Ammon's horn (tissue), 1 donor: Measurements from ENCODE around the gene GLT6D1.
"Not testable (repeated sequence)": the region's sequence is repeated elsewhere in the genome, so short reads cannot be mapped to it uniquely, and the experiment has no call there.

ENCODE experiments used
- DNase-seq: peaks from one replicate; pipeline ENCODE4 v3.0.0-alpha.2; 2016; ENCODE audit warnings: low spot score

Gene GLT6D1, protein sequence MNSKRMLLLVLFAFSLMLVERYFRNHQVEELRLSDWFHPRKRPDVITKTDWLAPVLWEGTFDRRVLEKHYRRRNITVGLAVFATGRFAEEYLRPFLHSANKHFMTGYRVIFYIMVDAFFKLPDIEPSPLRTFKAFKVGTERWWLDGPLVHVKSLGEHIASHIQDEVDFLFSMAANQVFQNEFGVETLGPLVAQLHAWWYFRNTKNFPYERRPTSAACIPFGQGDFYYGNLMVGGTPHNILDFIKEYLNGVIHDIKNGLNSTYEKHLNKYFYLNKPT

DNA sequence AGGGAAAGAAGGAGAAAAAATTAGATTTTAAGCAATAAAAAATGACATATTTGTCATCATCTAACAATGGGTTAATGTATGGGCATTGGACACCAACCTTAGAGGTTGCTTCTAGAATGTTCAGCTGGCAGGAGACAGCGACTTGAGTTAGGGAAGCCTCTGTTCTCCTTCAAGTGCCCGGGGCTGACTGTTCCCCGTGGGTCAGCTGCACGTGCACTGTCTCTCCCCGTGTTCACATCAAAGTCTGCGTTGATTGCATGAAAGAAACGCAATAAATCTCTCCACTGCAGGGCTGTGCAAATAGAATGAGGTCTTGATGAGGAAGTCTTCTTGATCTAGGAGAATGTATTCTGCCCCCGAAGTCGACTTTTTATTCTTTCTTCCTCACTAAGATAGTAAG is at the start of gene GLT6D1:
GLT6D1 (minus strand) TSS at position 345 of the 400 bp plus-strand sequence. CDS start 353 bp downstream, outside the sequence.
- no peak for DNase-seq

DNA sequence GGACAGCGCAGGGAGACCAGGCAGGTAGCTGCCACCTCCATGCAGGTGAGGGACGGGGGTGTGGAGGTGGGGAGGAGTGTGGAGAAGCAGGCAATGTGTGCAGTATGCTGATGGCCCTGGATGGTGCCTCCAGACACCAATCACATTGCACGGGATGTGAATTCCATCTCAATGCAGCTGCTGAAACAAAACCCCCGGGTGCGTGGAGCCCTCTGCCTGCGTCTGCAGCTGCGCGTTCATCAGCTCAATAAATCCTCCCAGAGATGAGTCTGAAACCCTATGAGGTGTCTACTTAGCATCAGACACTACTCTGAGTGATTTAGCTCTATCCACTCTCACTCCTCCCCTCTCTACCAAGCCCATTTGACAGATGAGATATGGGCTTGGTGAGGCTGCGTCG is 49.7 kb upstream of the GLT6D1 start:
- no peak for DNase-seq

DNA sequence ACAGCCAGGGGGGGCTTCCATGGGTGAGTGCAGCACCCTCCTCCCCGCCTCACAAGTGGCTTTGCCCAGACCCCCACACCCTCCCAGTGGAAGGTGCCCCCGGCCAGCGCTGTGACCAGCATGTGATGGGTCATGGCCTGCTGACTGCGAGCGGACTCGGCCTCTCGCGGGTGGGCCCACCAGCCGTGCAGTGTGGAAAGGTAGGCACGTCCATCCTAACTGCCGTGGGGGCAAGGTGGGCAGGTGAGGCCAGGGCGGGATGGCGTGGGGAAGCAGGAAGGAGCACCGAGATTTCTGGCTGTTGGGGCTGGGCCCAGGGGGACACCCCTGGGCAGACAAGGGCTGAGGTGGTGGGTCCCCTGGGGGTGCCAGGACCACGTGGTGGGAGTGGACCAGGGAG is 47.9 kb upstream of the GLT6D1 start:
- no peak for DNase-seq

DNA sequence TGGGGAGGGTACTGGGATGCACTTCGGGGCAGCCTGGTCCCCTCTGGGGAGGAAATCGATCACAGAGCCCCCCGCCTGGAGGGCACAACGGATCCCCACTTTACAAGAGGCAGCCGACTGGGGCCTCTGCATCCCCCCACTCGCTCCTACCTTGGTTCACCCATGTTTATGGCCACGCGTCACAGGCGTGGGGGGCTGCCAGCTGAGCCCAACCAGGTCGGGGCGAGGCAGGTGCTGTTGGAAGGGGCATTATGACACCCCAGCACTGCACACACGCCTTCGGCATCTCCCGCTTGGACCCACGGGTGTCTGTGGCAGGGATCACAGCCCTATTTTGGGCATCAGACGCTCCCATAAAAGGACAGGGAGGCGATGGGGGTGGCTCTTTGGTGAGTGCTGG is 45.4 kb upstream of the GLT6D1 start:
- no peak for DNase-seq

DNA sequence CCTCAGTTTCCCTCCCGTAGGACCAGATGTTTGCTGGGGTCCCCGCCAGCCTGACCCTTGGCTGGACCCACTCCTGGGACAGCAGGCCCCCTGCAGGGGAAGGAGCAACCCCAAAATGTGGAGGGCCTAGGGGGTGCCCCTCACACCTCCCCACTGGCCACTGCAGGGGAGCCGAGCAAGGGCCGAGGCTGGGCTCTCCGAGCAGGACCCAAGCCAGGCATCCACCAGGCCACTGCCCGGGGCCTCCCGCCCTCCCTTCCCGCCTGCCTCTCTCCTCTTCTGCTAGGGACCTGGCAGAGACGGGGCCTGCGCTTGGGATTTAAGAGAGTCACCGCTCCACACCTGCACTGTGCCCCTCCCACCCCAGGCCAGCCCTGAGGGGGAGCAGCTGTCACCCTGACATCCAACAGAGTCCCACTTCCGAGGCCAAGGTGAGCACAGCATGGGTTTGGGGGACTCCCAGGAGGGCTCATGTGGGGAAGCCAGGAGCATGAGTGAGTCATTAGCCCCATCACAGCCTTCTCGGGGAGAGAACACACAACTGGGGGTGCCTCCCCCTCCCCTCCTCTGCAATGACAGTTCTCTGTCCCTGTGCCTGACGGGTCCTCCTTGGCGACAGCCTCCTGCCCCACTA is 44.2 kb upstream of the GLT6D1 start:
- DNase-seq, result no peak

DNA sequence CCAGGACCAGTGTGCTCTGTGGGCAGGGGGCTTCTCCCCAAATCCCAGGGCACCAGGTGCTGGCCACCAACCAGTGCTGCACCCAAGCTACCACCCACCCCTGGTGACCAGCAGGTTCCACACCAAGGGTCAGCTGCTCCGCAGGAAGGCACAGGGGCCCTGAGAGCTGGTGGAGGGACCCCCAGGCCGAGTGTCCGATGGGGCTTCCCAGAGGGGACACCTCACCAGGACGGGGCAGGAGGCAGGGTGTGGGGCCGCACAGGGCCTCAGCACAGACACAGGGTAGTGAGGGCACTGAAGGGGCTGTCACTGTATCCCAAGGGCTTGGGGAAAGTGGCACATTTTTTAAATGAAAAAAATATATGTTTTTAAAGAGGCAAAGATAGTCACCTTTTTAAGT is 41.8 kb upstream of the GLT6D1 start:
- DNase-seq, result no peak

DNA sequence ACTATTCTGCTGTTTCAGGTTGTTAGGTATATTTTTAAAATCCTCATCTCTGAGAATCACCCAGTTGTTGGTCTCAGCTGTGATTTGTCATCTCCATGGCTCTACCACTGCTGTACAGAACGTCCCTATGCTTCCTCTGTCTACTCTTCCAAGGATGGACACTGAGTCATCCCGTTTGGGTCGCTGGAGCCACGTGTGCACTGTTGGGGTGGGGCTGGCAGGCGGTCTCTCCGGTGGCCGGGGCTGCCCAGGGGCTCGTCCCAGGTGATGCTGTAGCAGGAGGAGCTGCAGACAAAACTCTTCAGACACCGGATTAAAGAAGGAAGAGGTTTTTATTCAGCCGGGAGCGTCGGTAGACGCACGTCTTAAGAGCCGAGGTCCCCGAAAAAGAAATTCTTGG is 40.7 kb upstream of the GLT6D1 start:
- DNase-seq, result no peak

DNA sequence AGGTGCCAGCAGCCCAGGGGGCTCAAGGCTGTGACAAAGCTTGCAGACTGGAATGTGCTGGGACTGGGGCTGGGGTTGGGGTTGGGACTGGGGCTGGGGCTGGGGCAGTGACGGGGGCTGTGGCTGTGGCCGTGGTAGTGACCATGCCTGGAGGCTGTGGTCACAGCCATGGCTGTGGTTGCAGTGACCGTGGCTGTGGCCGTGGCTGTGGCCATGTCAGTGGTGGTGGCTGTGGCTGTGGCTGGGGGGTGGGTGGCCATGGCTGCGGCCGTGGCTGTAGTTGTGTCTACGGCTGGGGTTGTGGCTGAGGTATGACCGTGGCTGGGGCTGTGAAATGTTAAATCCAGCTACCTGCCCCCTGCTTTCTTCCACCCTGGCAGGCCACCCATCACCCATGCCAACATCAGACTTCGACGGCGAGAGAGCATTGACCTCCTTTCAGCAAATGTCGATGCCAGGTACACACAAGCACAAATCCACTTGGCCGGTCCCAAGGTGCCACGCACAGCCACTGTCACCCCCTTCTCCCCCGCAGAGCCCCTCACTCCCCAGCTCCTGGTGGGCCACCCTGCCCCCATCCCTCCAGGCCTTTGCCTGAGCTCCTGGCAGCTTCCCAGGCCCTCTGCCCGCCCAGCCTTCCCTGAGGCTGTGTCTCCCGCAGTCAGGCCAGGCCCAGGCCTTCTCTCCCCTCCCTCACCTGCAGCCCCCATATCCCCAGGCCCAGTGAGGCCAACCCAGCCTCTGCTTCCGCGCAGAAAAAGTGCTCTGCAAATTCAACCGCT is 39.1 kb upstream of the GLT6D1 start:
- no peak for DNase-seq

DNA sequence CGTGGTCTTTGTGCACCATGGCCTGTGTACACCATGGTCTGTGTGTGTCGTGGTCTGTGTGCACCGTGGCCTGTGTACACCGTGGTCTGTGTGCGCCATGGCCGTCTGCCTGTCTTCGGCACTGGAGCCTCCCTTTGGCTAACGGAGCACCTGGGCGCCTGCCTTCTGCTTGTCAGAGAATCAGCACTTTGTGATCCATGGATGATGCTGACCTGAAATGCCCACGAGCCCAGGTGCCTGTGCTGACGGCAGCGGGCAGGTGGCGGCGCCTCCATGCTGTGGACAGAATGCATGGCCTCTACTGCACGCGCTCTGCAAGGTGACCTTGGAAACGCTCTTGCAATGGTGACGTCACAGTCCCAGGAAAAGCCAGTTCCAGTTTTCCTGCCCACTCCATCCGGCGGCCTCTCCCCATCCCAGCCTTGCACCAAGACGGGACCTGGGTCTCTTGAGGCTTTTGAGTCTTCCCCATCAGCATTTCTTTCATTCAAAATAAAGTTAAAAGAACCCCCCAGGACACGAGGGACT is 38.4 kb upstream of the GLT6D1 start:
- DNase-seq, result no peak

DNA sequence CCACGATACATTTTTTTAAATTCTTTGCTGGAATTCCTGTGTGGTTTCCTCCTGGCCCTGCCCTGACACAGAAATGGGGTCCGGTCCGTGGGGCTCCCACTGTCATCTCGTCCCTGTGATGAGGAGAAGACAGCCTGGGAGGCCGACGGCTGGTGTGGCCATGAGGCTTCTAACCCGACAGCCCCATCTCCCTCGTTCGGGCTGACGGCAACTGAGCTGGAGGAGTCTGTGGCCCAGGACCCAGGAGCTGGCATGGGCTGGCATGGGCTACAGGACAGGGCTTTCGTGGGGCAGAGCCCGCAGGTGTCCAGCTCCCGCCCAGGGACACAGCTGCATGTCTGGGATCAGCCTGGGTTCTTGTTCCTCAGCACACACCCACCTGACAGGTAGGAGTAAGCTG is 37.6 kb upstream of the GLT6D1 start:
- DNase-seq, result no peak

DNA sequence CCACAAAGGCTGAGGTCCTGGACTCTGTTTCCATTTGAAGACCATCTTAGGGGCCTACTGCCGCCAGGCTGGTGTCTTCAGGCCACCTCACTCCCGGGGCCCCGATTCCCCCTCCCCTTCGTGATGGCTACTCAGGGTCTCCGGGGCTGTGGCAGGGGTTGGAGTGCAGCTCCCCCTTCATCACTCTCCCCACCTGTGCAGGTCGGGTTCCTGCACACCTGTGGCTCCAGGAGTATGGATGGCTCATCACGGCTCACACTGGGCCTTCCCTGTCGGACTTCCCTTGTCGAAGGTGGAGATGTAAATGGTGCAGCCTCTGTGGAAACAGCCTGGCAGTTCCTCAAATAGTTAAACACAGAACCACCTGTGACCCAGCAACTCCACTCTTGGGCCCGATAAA is 35.6 kb upstream of the GLT6D1 start:
- DNase-seq, result no peak

DNA sequence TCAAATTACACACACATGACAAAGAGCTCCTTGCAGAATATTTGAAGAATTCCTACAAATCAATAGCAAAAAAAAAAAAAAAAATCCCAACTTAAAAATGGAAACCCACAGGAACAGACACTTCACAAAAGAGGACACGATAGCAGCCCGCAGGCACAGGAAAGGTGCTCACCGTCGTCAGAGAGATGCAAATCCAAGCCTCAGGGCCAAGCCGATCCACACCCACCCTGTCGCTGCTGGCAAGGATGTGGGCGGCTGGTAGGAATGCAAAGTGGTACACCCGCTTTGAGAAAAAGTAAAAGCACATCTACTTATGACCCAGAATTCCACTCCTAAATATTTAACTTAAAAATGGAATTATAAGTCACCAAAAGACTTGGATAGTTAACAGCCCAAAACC is 34.6 kb upstream of the GLT6D1 start:
- no peak for DNase-seq

DNA sequence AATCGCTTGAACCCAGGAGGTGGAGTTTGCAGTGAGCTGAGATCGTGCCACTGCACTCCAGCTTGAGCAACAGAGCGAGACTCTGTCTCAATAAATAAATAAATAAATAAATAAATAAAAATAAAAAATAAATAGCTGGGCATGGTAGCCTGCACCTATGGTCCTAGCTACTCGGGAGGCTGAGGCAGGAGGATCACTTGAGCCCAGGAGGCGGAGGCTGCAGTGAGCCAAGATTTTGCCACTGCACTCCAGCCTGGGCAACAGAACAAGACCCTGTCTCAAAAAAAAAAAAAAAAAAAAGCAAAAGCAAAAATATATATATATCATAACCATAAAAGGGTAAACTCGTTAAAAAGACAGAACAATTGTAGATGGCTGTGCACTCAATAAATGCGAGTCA is 33.4 kb upstream of the GLT6D1 start:
- not testable (repeated sequence) for DNase-seq

DNA sequence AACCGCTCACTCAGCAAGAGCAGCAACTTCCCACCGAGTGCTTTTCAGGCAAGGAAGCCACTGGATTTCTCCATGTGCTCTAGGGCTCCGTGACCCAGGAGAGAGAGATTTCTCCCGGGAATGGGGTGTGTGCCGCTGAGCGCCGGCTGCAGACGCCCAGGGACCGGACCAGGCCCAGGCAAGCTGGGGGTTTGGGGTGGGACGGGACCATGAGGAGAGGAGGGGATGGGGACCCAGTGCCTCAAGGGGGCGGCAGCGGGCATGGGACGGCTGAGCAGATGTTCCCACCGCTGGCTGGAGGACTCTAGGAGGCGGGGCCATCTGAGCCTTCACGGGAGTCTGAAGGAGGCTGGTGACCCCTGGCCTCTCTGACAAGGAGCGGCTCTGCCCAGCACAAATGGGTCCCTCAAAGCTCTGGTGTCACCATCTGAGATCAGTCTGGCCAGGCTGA is 32.3 kb upstream of the GLT6D1 start:
- no peak for DNase-seq

DNA sequence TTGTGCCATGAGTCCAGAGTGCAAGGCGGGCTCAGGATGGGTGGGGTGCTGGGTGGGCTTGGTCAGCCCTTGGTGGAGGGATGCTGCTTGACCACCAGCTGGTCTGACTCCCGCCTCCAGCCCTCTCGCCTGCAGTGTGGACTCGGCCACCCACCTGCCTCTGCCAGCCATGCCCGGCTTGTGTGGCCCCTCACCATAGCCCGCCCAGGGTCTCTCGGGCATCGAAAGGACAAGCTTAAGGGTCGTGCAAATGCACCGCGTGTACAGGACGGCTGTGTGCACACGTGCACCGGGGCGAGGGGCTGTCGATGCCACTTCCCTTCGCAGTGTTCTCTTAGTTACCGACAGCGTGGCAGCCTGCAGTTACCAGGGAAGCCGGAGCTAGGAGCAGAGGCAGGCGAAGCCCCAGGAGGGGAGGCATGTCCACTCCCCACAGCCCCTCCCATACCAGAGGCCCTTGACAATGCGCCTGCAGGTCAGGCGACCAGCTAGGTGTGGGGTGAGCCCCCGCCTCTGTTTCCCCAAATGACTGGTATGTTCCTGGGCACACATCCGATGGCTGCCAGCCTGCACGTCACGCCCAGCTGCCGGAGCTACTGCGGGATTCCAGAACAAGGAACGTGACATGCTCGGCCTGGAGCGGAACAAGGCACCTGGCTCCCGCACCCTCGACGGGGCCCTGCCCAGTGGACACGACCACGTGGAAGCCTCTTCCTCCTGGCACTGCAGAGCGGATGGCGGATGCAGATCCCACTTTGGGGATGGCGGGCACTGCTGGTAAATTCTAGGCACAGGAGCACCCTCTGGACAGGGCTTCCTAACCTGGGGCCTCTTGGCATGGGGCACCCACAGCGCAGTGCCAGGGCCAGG is 31.6 kb upstream of the GLT6D1 start:
- DNase-seq, result no peak

DNA sequence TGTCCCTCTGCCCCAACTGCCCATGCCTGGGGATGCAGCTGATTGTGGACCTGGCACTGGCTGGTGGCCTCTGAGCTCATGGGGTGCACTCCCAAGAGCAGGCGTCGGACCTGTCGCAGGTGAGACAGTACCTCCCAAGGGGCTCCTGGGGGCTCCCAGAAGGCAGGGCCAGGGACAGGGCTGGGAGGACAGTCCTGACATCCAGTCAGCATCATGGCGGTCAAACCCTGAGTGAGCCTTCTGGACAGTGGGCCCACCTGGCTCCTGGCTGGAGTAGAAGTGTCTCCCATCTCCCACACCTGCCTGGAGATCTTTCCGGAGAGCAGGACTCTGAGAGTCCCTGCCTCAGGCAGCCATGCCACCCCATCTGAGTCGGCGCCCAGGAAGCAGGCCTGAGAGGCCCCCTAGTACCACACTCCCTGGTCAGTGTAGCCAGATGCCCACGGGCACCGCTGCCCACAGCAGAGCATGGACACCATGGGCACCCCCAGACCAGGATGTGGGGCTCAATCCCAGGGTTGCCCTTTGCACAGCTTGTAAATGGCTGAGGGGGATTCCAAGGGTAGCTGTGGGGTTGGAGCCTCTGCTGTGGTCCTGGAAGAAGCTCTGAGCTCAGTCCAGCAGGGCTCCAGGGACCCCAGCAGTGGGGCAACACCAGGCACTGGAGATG is 30.4 kb upstream of the GLT6D1 start:
- DNase-seq, result no peak

DNA sequence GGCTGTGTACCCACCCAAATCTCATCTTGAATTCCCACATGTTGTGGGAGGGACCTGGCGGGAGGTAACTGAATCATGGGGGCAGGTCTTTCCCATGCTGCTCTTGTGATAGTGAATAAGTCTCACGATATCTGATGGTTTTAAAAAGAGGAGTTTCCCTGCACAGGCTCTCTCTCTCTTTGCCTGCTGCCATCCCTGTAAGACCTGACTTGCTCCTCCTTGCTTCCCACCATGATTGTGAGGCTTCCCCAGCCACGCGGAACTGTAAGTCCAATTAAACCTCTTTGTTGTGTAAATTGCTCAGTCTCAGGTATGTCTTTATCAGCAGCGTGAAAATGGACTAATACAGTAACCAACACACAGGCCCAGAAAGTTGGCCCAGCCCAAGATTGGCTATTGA is 29.7 kb upstream of the GLT6D1 start:
- not testable (repeated sequence) for DNase-seq

DNA sequence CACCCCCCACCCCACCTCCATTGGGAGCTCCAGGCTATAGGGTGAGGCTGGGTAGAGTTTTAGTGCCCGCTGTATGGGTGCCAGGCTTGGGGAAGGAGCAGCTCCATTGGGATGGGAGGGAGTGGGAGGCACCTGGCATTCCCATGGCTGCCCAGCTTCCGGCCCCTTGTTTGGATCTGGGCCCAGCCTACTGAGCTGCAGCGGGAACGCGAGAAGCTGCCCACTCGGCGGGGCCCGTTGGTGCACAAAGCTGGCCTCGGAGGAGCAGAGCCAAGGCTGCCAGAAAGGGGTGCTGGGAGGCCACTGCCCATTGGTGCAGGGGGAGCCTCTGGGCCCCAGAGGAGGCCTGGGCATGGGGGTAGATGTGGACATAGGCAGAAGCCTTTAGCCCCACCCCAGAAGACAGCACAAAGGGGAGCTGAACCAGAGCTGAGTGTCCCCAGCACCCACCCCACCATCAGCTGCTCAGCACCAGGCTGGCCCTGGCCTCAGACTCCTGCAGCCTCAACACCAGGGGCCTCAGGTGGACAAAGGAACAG is 28.2 kb upstream of the GLT6D1 start:
- DNase-seq, result no peak

DNA sequence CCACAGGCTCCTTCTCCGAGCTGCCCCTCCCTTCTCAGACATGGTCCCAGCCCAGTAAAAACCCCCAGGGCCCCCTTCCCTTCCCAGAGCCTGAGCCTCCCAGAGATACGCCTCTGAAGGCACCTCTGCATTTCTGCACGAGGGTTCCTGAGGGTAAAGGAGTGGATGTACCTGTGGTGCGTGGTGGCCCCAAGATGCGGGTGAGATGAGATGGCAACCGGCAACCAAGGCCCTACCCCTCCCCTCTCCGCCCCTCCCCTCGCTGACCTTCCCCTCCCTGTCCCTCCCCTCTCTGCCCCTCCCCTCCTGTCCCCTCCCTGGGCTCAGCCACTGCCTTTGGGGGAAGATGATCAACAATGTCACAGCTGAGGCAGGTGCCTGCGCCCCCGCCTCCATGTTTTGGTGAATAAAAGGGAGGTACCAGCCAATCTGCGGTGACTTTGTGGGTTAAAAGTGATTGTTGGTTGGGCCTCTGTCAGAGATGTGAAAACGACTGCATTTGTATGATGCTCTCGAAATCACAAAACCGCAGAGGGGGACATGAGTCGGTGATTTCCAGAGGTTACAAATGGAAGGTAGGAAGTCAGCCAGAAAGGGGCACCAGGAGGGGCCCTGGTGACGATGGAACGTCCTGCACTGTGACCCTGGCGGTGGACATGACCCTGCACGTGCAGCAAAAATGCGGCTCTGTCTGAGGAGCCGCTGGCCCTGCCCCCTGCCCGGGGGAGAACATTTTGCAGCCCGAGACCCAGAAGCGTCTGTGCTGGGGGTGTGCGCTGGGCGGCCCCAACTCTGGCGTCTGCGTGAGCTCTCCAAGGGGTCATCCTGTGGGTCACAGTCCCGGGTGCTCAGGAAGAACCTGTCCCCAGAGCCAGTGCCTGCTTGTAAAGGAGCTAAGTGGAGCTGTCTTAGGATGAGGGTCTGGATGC is 27.5 kb upstream of the GLT6D1 start:
- DNase-seq, result no peak

DNA sequence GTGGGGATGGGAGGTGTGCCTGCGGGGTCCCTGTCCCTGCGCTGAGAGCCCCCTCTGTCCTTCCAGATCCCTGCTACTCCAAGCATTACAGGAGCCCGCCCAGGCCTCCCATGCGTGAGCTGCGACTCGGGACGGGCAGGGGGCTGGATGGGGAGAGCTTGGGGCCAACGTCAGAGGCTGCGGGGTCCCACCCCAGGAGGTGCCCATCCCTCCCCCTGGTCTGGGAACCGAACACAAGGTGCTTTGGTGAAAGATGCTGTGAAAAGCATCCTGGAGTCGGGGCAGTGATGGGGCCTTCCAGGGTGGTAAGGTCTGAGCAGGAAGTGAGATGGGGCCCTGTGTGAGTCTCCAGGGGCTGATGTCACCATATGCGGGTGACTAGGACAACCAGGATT is 26.5 kb upstream of the GLT6D1 start:
- DNase-seq, result no peak
